ENCODE data around the gene KLHDC1.
"Not testable (repeated sequence)": the region's sequence is repeated elsewhere in the genome, so short reads cannot be mapped to it uniquely, and the experiment has no call there.

The KLHDC1 gene

GRCh38 chr14:49727171-49727570, 34.3 kb downstream of the KLHDC1 start:
- no peak for DNase-seq

GRCh38 chr14:49732896-49733295, 40.0 kb downstream of the KLHDC1 start:
- no peak for DNase-seq

GRCh38 chr14:49733836-49734235, 40.9 kb downstream of the KLHDC1 start:
- DNase-seq, result peak; percentile 3

GRCh38 chr14:49735669-49736068, 42.7 kb downstream of the KLHDC1 start:
- DNase-seq, result not testable (repeated sequence)

GRCh38 chr14:49745191-49745590, 52.3 kb downstream of the KLHDC1 start:
- DNase-seq, result no peak

- DNase-seq, result not testable (repeated sequence)
Measured at GRCh38 chr14:49746476-49746875, 53.6 kb downstream of the KLHDC1 start.

GRCh38 chr14:49754570-49755097, 61.7 kb downstream of the KLHDC1 start:
- no peak for DNase-seq

- peak; percentile 20 for DNase-seq
Measured at GRCh38 chr14:49755378-49755777, 62.5 kb downstream of the KLHDC1 start.

GRCh38 chr14:49761839-49762551, 69.1 kb downstream of the KLHDC1 start:
- DNase-seq, result no peak

- no peak for DNase-seq
Measured at GRCh38 chr14:49766839-49767238, 73.9 kb downstream of the KLHDC1 start.

- DNase-seq, result no peak
Measured at GRCh38 chr14:49767270-49767570, 74.3 kb downstream of the KLHDC1 start.

GRCh38 chr14:49767571-49768300, 74.8 kb downstream of the KLHDC1 start, which contains the start of gene KLHDC2:
Gene KLHDC2, plus strand, starts transcription at chr14:49768153. Its CDS starts 316 bp downstream, at chr14:49768469.
- peak; percentile 88 for DNase-seq

GRCh38 chr14:49768301-49769121, 75.6 kb downstream of the KLHDC1 start:
- peak; percentile 67 for DNase-seq

GRCh38 chr14:49769171-49769570, 76.3 kb downstream of the KLHDC1 start:
- no peak for DNase-seq

GRCh38 chr14:49769581-49770211, 76.8 kb downstream of the KLHDC1 start:
- DNase-seq, result no peak

GRCh38 chr14:49770212-49770817, 77.4 kb downstream of the KLHDC1 start:
- DNase-seq, result no peak

- not testable (repeated sequence) for DNase-seq
Measured at GRCh38 chr14:49771691-49772090, 78.8 kb downstream of the KLHDC1 start.

- DNase-seq, result no peak
Measured at GRCh38 chr14:49774106-49774505, 81.2 kb downstream of the KLHDC1 start.

GRCh38 chr14:49778421-49778820, 85.5 kb downstream of the KLHDC1 start:
- no peak for DNase-seq

- not testable (repeated sequence) for DNase-seq
Measured at GRCh38 chr14:49781040-49781439, 88.1 kb downstream of the KLHDC1 start.

GRCh38 chr14:49783394-49784014, 90.6 kb downstream of the KLHDC1 start:
- DNase-seq, result no peak

- DNase-seq, result no peak
Measured at GRCh38 chr14:49786315-49786714, 93.4 kb downstream of the KLHDC1 start.
